H1 (cell line): ENCODE data around the gene VPS13D. TPM values are rescaled to one million over a fixed set of nuclear protein-coding genes. Genes with fewer than 3 reads are reported as not detected.

Experiments
- CBX5 ChIP-seq: fragments of 300-800, 300-1000 bp; sonication (generic); IDR thresholded peaks from 2 replicates; pipeline ENCODE4 v1.7.1; 2016; ENCODE audit warnings: antibody characterized with exemption, low read length, low read depth
- CBX8 ChIP-seq: fragments of 300-800, 300-1000 bp; sonication (generic); IDR thresholded peaks from 2 replicates; pipeline ENCODE4 v1.7.1; 2016; ENCODE audit warnings: low read depth, low read length, borderline replicate concordance
- HDAC6 ChIP-seq: IDR thresholded peaks from one replicate; pipeline ENCODE4 v1.7.1; 2012; ENCODE audit warnings: low read depth, mild to moderate bottlenecking, inconsistent platforms, low read length, moderate library complexity
- KDM5A ChIP-seq: fragments of 200-600 bp; IDR thresholded peaks from 2 replicates; pipeline ENCODE4 v1.7.1; 2012; ENCODE audit warnings: mild to moderate bottlenecking, low read length, inconsistent platforms, mixed read lengths
- RBBP5 ChIP-seq: IDR thresholded peaks from 2 replicates; pipeline ENCODE4 v1.7.1; 2012; ENCODE audit warnings: low read depth, mild to moderate bottlenecking, inconsistent platforms, low read length, moderate library complexity, borderline replicate concordance
- TAF7 ChIP-seq: optimal IDR thresholded peaks from 2 replicates; pipeline ENCODE3; 2011; ENCODE audit warnings: low read depth, mild to moderate bottlenecking, inconsistent platforms, low read length, moderate library complexity, borderline replicate concordance
- polyA plus RNA-seq, 7 experiments: library from polyadenylated mRNA; depleted of rRNA in 3 of 7; stranded (reverse) in 5 of 7; unstranded in 2 of 7; fragments of >200 nt in 5 of 7; fragments of 200-250 nt in 2 of 7; gene quantifications; 1 replicate in 5 of 7; 2 replicates in 1 of 7; 4 replicates in 1 of 7; pipeline versions ENCODE4 v1.2.1 to v1.2.3, GENCODE V29; 2011 to 2013; ENCODE audit warnings: missing spikeins in 2 of 7, mixed read lengths in 2 of 7
- total RNA-seq: library from RNA; stranded (reverse); fragmentation: NEBNext Ultra II Directional; extraction: Animal tissue kit (Norgen Biotek cat#: 25700); gene quantifications from 2 replicates; pipeline ENCODE4 v1.2.1, GENCODE V29; 2021

VPS13D gene
- total and polyA plus RNA-seq, 2 of the 8 experiments (the other 6 are each of a cell fraction or from before 2014, with no cell fraction given), result 10.9 to 31.2 TPM

- no peak for TF ChIP-seq CBX5
- TF ChIP-seq HDAC6, result no peak
- TF ChIP-seq KDM5A, result no peak
- no peak for TF ChIP-seq CBX8
- no peak for TF ChIP-seq RBBP5
- TF ChIP-seq TAF7, result no peak
- TF ChIP-seq, all 59 proteins: peak for 0
These were observed 73.1 kb downstream of the VPS13D start (continued) for GRCh38 chr1:12302798-12303447.
